Measurements from ENCODE around the gene CFAP157. TPM values are rescaled to one million over a fixed set of nuclear protein-coding genes. Genes with fewer than 3 reads are reported as not detected.

Gene CFAP157
- total and polyA plus RNA-seq, 7 donors = 0.12 TPM; not detected in 6

- intact Hi-C loops (cut with DNase I) = no loop called here
- no peak for DNase-seq
- peaks cover 0 to 47% (median 0%) of the 10 kb centered on the region in 4 donors for H3K36me3 ChIP-seq
- TF ChIP-seq POLR2A (IDR thresholded peaks at IDR 0.05) (no peak), EP300 (IDR thresholded peaks at IDR 0.05) (no peak), POLR2AphosphoS5 (IDR thresholded peaks at IDR 0.05) (no peak)
- TF ChIP-seq, protein P1, sequence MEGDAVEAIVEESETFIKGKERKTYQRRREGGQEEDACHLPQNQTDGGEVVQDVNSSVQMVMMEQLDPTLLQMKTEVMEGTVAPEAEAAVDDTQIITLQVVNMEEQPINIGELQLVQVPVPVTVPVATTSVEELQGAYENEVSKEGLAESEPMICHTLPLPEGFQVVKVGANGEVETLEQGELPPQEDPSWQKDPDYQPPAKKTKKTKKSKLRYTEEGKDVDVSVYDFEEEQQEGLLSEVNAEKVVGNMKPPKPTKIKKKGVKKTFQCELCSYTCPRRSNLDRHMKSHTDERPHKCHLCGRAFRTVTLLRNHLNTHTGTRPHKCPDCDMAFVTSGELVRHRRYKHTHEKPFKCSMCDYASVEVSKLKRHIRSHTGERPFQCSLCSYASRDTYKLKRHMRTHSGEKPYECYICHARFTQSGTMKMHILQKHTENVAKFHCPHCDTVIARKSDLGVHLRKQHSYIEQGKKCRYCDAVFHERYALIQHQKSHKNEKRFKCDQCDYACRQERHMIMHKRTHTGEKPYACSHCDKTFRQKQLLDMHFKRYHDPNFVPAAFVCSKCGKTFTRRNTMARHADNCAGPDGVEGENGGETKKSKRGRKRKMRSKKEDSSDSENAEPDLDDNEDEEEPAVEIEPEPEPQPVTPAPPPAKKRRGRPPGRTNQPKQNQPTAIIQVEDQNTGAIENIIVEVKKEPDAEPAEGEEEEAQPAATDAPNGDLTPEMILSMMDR (IDR thresholded peaks at IDR 0.05) = no peak
- H3K27me3 ChIP-seq = no peaks in the 10 kb centered on the region
- H3K4me3 ChIP-seq = no peak overlapping the region
- WGBS, 2 donors = 93 to 94% methylated on average over 4 of the region's 4 CpGs
- H3K4me1 ChIP-seq = peaks cover 0 to under 1% (median 0%) of the 10 kb centered on the region in 4 donors
- H3K27ac ChIP-seq = no peak overlapping the region
- no peaks in the 10 kb centered on the region for H3K9me3 ChIP-seq
These were observed 13.1 kb upstream of the CFAP157 start for GRCh38 chr9:127693697-127694096.

DNA sequence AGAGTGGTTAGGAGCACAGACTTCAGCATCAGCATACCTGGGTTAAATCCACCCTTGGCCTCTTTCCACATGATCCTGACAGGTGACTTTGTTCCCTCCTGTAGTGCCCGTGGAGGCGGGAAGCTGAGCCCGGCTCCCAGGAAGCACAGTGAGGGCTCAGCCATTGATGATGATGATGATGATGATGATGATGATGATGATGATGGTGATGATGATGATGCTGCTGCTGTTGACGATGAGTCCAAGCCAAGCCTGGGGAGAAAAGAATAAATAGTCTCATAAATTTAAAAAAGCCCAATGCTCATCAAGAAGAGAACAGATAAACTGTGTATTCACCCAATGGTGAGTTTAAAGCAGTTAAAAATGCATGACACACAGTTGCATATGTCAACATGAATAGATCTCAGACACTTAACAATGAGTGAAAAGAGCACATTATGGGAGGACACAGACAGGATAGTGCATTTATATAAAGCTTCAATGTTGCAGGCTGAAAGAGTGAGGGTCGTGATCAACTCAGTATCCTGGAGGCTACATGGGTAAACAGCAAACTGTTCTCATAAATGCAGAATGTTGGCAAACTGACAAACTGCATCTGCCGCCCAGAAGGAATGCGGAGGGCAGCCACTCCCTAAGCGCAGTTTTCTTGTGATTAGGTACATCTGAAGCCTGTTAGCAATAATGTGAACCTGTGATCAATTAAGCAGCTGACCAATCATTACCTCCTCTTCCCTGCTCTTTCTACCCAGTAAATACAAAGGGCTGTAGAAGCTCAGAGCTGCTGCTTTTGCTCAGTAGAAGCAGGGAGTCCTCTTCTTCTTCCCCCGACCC is 11.7 kb upstream of the CFAP157 start:
- Histone ChIP-seq H3K4me1 (peaks cover 0 to 14% (median 7%) of the 10 kb centered on the region in 4 donors), H3K36me3 (peaks cover 0 to 33% (median 0%) of the 10 kb centered on the region in 4 donors), H3K27me3 (no peaks in the 10 kb centered on the region), H3K27ac (no peak overlapping the region), H3K9me3 (no peaks in the 10 kb centered on the region), H3K4me3 (no peak overlapping the region)
- intact Hi-C loops (cut with DNase I) = no loop called here
- TF ChIP-seq POLR2A (IDR thresholded peaks at IDR 0.05) = no peak
- no peak for TF ChIP-seq EP300 (IDR thresholded peaks at IDR 0.05)
- TF ChIP-seq, protein P1 (IDR thresholded peaks at IDR 0.05) = no peak
- TF ChIP-seq POLR2AphosphoS5 (IDR thresholded peaks at IDR 0.05) = no peak
- DNase-seq = no peak
- WGBS, 2 donors = 31 to 72% methylated on average over 9 of the region's 9 CpGs

DNA sequence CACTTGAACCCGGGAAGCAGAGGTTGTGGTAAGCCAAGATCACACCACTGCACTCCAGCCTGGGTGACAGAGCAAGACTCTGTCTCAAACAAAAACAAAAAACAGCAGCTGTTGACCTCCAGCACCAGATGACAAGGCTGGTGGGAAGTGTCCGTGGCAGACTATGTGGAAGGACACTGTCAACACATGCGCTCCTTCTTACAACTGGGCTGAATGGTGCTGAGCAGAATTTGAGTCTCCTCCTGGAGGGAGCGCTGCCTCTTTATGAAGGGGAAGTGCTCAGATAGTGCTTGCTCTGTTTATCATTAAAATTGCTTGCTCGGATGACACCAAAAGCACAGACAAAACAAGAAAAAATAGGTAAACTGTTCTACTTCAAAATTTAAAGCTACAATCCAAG is 9.2 kb upstream of the CFAP157 start:
- H3K9me3 ChIP-seq = no peaks in the 10 kb centered on the region
- intact Hi-C loops (cut with DNase I) = no loop called here
- H3K36me3 ChIP-seq = peaks cover 0 to 11% (median 0%) of the 10 kb centered on the region in 4 donors
- TF ChIP-seq EP300 (IDR thresholded peaks at IDR 0.05) (no peak), POLR2A (IDR thresholded peaks at IDR 0.05) (no peak), POLR2AphosphoS5 (IDR thresholded peaks at IDR 0.05) (no peak)
- TF ChIP-seq, protein P1 (IDR thresholded peaks at IDR 0.05) = no peak
- peaks cover 0 to 17% (median 7%) of the 10 kb centered on the region in 4 donors for H3K4me1 ChIP-seq
- no peak overlapping the region for H3K4me3 ChIP-seq
- no peak for DNase-seq
- 85 to 90% methylated on average over 5 of the region's 5 CpGs for WGBS, 2 donors
- peak overlapping the region in 1 of 4 donors; percentile 15 for H3K27ac ChIP-seq
- no peaks in the 10 kb centered on the region for H3K27me3 ChIP-seq

DNA sequence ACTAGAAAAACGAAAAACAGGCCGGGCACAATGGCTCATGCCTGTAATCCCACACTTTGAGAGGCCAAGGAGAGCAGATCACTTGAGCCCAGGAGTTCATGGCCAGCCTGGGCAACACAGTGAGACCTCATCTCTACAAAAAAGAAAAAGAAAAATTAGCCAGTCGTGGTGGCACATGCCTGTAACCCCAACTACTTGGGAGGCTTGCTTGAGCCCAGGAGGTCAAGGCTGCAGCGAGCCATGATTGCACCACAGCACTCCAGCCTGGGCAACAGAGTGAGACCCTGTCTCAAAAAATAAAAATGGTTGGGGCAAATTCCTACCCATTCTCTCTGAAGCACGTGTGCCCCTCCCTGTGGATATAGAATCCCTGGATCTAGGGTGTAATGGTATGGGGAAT is 8.4 kb upstream of the CFAP157 start:
- 86 to 91% methylated on average over 5 of the region's 5 CpGs for WGBS, 2 donors
- Histone ChIP-seq H3K9me3 (no peaks in the 10 kb centered on the region), H3K27me3 (no peaks in the 10 kb centered on the region), H3K4me3 (no peak overlapping the region), H3K27ac (peak overlapping the region; percentile 81 to 84 (median 82)), H3K4me1 (peaks cover 0 to 17% (median 7%) of the 10 kb centered on the region in 4 donors), H3K36me3 (peaks cover 0 to 4% (median 0%) of the 10 kb centered on the region in 4 donors)
- no peak for DNase-seq
- no peak for TF ChIP-seq EP300 (IDR thresholded peaks at IDR 0.05)
- intact Hi-C loops (cut with DNase I) = no loop called here

GRCh38 chr9:127698985-127699670 is 7.7 kb upstream of the CFAP157 start:
- Histone ChIP-seq H3K27me3 (no peaks in the 10 kb centered on the region), H3K9me3 (no peaks in the 10 kb centered on the region), H3K36me3 (no peaks in the 10 kb centered on the region), H3K4me3 (peak overlapping the region in 3 of 4 donors; percentile 29 to 36 (median 31)), H3K4me1 (peaks cover 0 to 17% (median 7%) of the 10 kb centered on the region in 4 donors), H3K27ac (peak overlapping the region; percentile 81 to 84 (median 82))
- 15 to 19% methylated on average over 41 of the region's 41 CpGs for WGBS, 2 donors
- peak; percentile 99 for DNase-seq
- intact Hi-C loops (cut with DNase I) = no loop called here
- peak; percentile 72 to 86 (median 76) for TF ChIP-seq POLR2AphosphoS5 (IDR thresholded peaks at IDR 0.05)
- TF ChIP-seq POLR2A (IDR thresholded peaks at IDR 0.05) = peak in 1 of 2 donors; percentile 26
- TF ChIP-seq EP300 (IDR thresholded peaks at IDR 0.05) = peak in 1 of 4 donors; percentile 22
- TF ChIP-seq, protein P1 (IDR thresholded peaks at IDR 0.05) = peak in 1 of 4 experiments; percentile 28
